IMR-90 (cell line): ENCODE measurements around the gene CHML. TPM values are rescaled to one million over a fixed set of nuclear protein-coding genes. Genes with fewer than 3 reads are reported as not detected.

ENCODE experiments used
- ATAC-seq: fragments of 200-7000 bp; cut with Tn5 transposase; 2 replicates; pipeline ENCODE4 v1.9.1; 2020; ENCODE audit warnings: low read depth, mild to moderate bottlenecking, moderate library complexity
- BruUV-seq: library from RNA; stranded (reverse); fragments of 400-500 nt; replicated peaks from 2 replicates; lab custom pipeline; 2021; lab: Mats Ljungman, UMichigan
- CTCF ChIA-PET: fragments of 300-600 bp; formaldehyde crosslinking; extraction: SDS; loops from one replicate; lab custom pipeline; 2021; ENCODE audit warnings: antibody characterized with exemption; lab: Yijun Ruan, JAX
- POLR2A ChIA-PET: fragments of 300-600 bp; sonication (Branson Sonifier 250); formaldehyde crosslinking; loops from one replicate; lab custom pipeline; 2022; ENCODE audit warnings: antibody characterized with exemption; ENCODE audit not compliant: unreplicated experiment; lab: Charles Lee
- DNase-seq: peaks from one replicate; pipeline ENCODE4 v3.0.0; 2013
- H2AFZ ChIP-seq: replicated peaks from 2 replicates; pipeline ENCODE3; 2013; ENCODE audit warnings: low read length, mild to moderate bottlenecking; ENCODE audit not compliant: poor library complexity
- H2AK5ac ChIP-seq: 2 replicates; pipeline ENCODE4 v1.6.1; 2013; ENCODE audit warnings: low read depth, low read length, inconsistent platforms
- H2AK9ac ChIP-seq: replicated peaks from 2 replicates; pipeline ENCODE3; 2013; ENCODE audit warnings: mild to moderate bottlenecking, low read depth, low read length, moderate library complexity; ENCODE audit not compliant: poor library complexity
- H2BK120ac ChIP-seq: 2 replicates; pipeline ENCODE4 v1.6.1; 2013; ENCODE audit warnings: low read depth, low read length, inconsistent platforms
- H2BK15ac ChIP-seq: 3 replicates; pipeline ENCODE4 v1.6.1; 2013; ENCODE audit warnings: low read depth, low read length, inconsistent platforms
- H2BK20ac ChIP-seq: 2 replicates; pipeline ENCODE4 v1.6.1; 2013; ENCODE audit warnings: low read depth, mild to moderate bottlenecking, inconsistent platforms, low read length, moderate library complexity
- H2BK5ac ChIP-seq: 2 replicates; pipeline ENCODE4 v1.6.1; 2013; ENCODE audit warnings: mild to moderate bottlenecking, low read depth, low read length, inconsistent platforms; ENCODE audit not compliant: poor library complexity, severe bottlenecking
- H3K14ac ChIP-seq: replicated peaks from 2 replicates; pipeline ENCODE4 v1.6.1; 2013; ENCODE audit warnings: low read depth, low read length, inconsistent platforms
- H3K18ac ChIP-seq: 2 replicates; pipeline ENCODE4 v1.6.1; 2013; ENCODE audit warnings: low read depth, low read length, control low read depth
- H3K23ac ChIP-seq: 2 replicates; pipeline ENCODE4 v1.6.1; 2013; ENCODE audit warnings: low read depth, low read length, inconsistent platforms
- H3K27ac ChIP-seq: 2 replicates; pipeline ENCODE4 v1.5.1; 2013; ENCODE audit warnings: mild to moderate bottlenecking, control low read depth, low read length; ENCODE audit not compliant: insufficient read depth
- H3K27me3 ChIP-seq: 2 replicates; pipeline ENCODE4 v1.6.1; 2013; ENCODE audit warnings: low read length; ENCODE audit not compliant: control insufficient read depth, insufficient read depth
- H3K36me3 ChIP-seq: 2 replicates; pipeline ENCODE4 v1.6.1; 2013; ENCODE audit warnings: low read length, mixed read lengths; ENCODE audit not compliant: control insufficient read depth, insufficient read depth
- H3K4ac ChIP-seq: 2 replicates; pipeline ENCODE4 v1.6.1; 2013; ENCODE audit warnings: low read depth, low read length, inconsistent platforms
- H3K4me1 ChIP-seq: 2 replicates; pipeline ENCODE4 v1.6.1; 2013; ENCODE audit warnings: low read length, mixed read lengths; ENCODE audit not compliant: control insufficient read depth, insufficient read depth
- H3K4me2 ChIP-seq: 2 replicates; pipeline ENCODE4 v1.6.1; 2013; ENCODE audit warnings: low read depth, mild to moderate bottlenecking, control low read depth, low read length, moderate library complexity
- H3K4me3 ChIP-seq: 2 replicates; pipeline ENCODE4 v1.5.1; 2013; ENCODE audit warnings: low read depth, mild to moderate bottlenecking, control low read depth, low read length, moderate library complexity; ENCODE audit not compliant: insufficient read depth
- H3K56ac ChIP-seq: 2 replicates; pipeline ENCODE4 v1.6.1; 2013; ENCODE audit warnings: low read length, inconsistent platforms; ENCODE audit not compliant: insufficient read depth; ENCODE audit errors: extremely low read depth
- H3K79me1 ChIP-seq, 2 experiments: 2 replicates each; pipeline ENCODE4 v1.6.1; 2013; ENCODE audit warnings: low read length in 2 of 2, inconsistent platforms in 1 of 2, low read depth in 1 of 2
- H3K9ac ChIP-seq: 2 replicates; pipeline ENCODE4 v1.6.1; 2013; ENCODE audit warnings: low read depth, low read length, control low read depth
- H3K9me1 ChIP-seq: 2 replicates; pipeline ENCODE4 v1.6.1; 2013; ENCODE audit warnings: low read length, inconsistent platforms; ENCODE audit not compliant: insufficient read depth
- H3K9me3 ChIP-seq: 2 replicates; pipeline ENCODE4 v1.6.1; 2013; ENCODE audit warnings: low read length; ENCODE audit not compliant: control insufficient read depth, insufficient read depth
- H4K20me1 ChIP-seq: 2 replicates; pipeline ENCODE4 v1.6.1; 2013; ENCODE audit warnings: low read length, inconsistent platforms; ENCODE audit not compliant: insufficient read depth
- H4K5ac ChIP-seq: 2 replicates; pipeline ENCODE4 v1.6.1; 2013; ENCODE audit warnings: mild to moderate bottlenecking, low read depth, low read length, control low read depth
- H4K8ac ChIP-seq, 2 experiments: 2 replicates each; pipeline ENCODE4 v1.6.1; 2013; ENCODE audit warnings: low read depth in 2 of 2, low read length in 2 of 2, control low read depth in 1 of 2, inconsistent platforms in 1 of 2
- H4K91ac ChIP-seq: 2 replicates; pipeline ENCODE4 v1.6.1; 2013; ENCODE audit warnings: low read depth, low read length, inconsistent platforms; ENCODE audit not compliant: insufficient read depth
- BHLHE40 ChIP-seq: fragments of 150-350 bp; IDR thresholded peaks from 2 replicates; pipeline ENCODE4 v1.6.1; 2016; ENCODE audit warnings: mild to moderate bottlenecking, low read depth, low read length
- CEBPB ChIP-seq: IDR thresholded peaks from 2 replicates; pipeline ENCODE4 v1.6.1; 2012; ENCODE audit warnings: low read depth, low read length, improper control_type of control experiment
- CHD1 ChIP-seq: IDR thresholded peaks from 2 replicates; pipeline ENCODE4 v1.6.1; 2012; ENCODE audit warnings: low read depth, low read length, improper control_type of control experiment
- CTCF ChIP-seq: conservative IDR thresholded peaks from 2 replicates; pipeline ENCODE4 v1.5.1; 2012; ENCODE audit warnings: mild to moderate bottlenecking, low read depth, low read length, improper control_type of control experiment
- FOS ChIP-seq: fragments of 150-350 bp; IDR thresholded peaks from 2 replicates; pipeline ENCODE4 v1.6.1; 2016; ENCODE audit warnings: low read depth, low read length
- MAZ ChIP-seq: IDR thresholded peaks from 2 replicates; pipeline ENCODE4 v1.6.1; 2012; ENCODE audit warnings: low read depth, mild to moderate bottlenecking, low read length, improper control_type of control experiment, moderate library complexity, borderline replicate concordance
- MXI1 ChIP-seq: IDR thresholded peaks from 2 replicates; pipeline ENCODE4 v1.6.1; 2012; ENCODE audit warnings: low read depth, mild to moderate bottlenecking, low read length, moderate library complexity, borderline replicate concordance
- NFE2L2 ChIP-seq: fragments of 150-350 bp; IDR thresholded peaks from 2 replicates; pipeline ENCODE4 v1.6.1; 2016; ENCODE audit warnings: low read depth, mild to moderate bottlenecking, low read length
- POLR2A ChIP-seq: IDR thresholded peaks from 2 replicates; pipeline ENCODE4 v1.6.1; 2012; ENCODE audit warnings: mild to moderate bottlenecking, low read depth, low read length
- RAD21 ChIP-seq: IDR thresholded peaks from 2 replicates; pipeline ENCODE4 v1.6.1; 2012; ENCODE audit warnings: low read length, improper control_type of control experiment
- RCOR1 ChIP-seq: IDR thresholded peaks from 2 replicates; pipeline ENCODE4 v1.6.1; 2012; ENCODE audit warnings: mild to moderate bottlenecking, low read length, improper control_type of control experiment; ENCODE audit not compliant: insufficient replicate concordance
- RFX5 ChIP-seq: IDR thresholded peaks from 2 replicates; pipeline ENCODE4 v1.8.0; 2012; ENCODE audit warnings: low read depth, mild to moderate bottlenecking, low read length, moderate library complexity
- SMC3 ChIP-seq: fragments of 150-350 bp; IDR thresholded peaks from 2 replicates; pipeline ENCODE4 v1.6.1; 2016; ENCODE audit warnings: low read depth, mild to moderate bottlenecking, antibody characterized with exemption, low read length, moderate library complexity
- USF2 ChIP-seq: fragments of 150-350 bp; IDR thresholded peaks from 2 replicates; pipeline ENCODE4 v1.6.1; 2017; ENCODE audit warnings: mild to moderate bottlenecking, antibody characterized with exemption, low read length, low read depth
- WGBS, 2 experiments: methylation state at CpG; one replicate each; pipeline versions ENCODE4 v1.1.5 to v1.1.7; 2013; ENCODE audit warnings: missing lambda C conversion rate in 2 of 2; ENCODE audit not compliant: insufficient read length in 1 of 2; ENCODE audit errors: extremely low coverage in 2 of 2; 5-methylcytosine and 5-hydroxymethylcytosine counted together
- dilution Hi-C: fragments of 300-500 bp; cut with HindIII; formaldehyde crosslinking; loops from one replicate; pipeline ENCODE4 v1.14.3; 2018; ENCODE audit warnings: low sequenced_read_pairs; ENCODE audit not compliant: unreplicated experiment
- in situ Hi-C: fragments of 300-500 bp; cut with MboI; formaldehyde crosslinking; loops from 3 replicates; pipeline ENCODE4 v1.14.3; 2019; ENCODE audit warnings: low sequenced_read_pairs, inconsistent platforms, mixed read lengths
- intact Hi-C: fragments of 100-400 bp; cut with micrococcal nuclease; formaldehyde crosslinking; loops from 2 replicates; pipeline ENCODE4 v1.10.0; 2022
- polyA plus RNA-seq, 3 experiments: library from polyadenylated mRNA; depleted of rRNA; stranded (reverse); fragments of >200 nt; gene quantifications; 2 replicates each; pipeline ENCODE4 v1.2.3, GENCODE V29; 2012; ENCODE audit warnings: low replicate concordance in 1 of 3
- total RNA-seq: library from RNA; depleted of rRNA; stranded (reverse); fragments of >200 nt; gene quantifications from 2 replicates; pipeline ENCODE4 v1.2.3, GENCODE V29; 2012

CHML gene
- total and polyA plus RNA-seq, 2 of the 4 experiments (the other 2 are of a cell fraction), result 5.3 to 25.6 TPM

- Histone ChIP-seq H3K9me3 (no peaks in the 10 kb centered on the region; the same call in 1 of the 2 replicates), H3K27ac (no peak overlapping the region), H4K20me1 (no peaks in the 10 kb centered on the region), H3K23ac (no peak overlapping the region), H3K4me1 (no peaks in the 10 kb centered on the region), H4K8ac (no peak overlapping the region), H2BK15ac (no peak overlapping the region), H2BK20ac (no peak overlapping the region), H3K27me3 (peaks cover 2% of the 10 kb centered on the region; the same call in 1 of the 2 replicates), H4K91ac (no peak overlapping the region), H3K4me2 (no peak overlapping the region), H2AK9ac (no peak overlapping the region), H3K36me3 (no peaks in the 10 kb centered on the region), H2AK5ac (no peak overlapping the region), H3K4me3 (no peak overlapping the region), H3K18ac (no peak overlapping the region), H2BK120ac (no peak overlapping the region), H4K5ac (no peak overlapping the region), H3K4ac (no peak overlapping the region), H3K79me1 (no peaks in the 10 kb centered on the region), H2BK5ac (no peak overlapping the region), H2AFZ (no peak overlapping the region), H3K9ac (no peak overlapping the region), H3K14ac (no peak overlapping the region), H3K56ac (no peak overlapping the region), H3K9me1 (no peaks in the 10 kb centered on the region)
- DNase-seq, result no peak
- in situ Hi-C loops (no loop called here), dilution Hi-C loops (no loop called here), intact Hi-C loops (no loop called here)
- ChIA-PET POLR2A (no interaction called here), CTCF (no interaction called here)
- no peak for ATAC-seq
- no peak for TF ChIP-seq RCOR1
- no peak for TF ChIP-seq POLR2A
- TF ChIP-seq FOS, result no peak
- no peak for TF ChIP-seq SMC3
- TF ChIP-seq BHLHE40, result no peak
- no peak for TF ChIP-seq RAD21
- TF ChIP-seq CTCF, result no peak
- no peak for TF ChIP-seq RFX5
- no peak for TF ChIP-seq MAZ
- no peak for TF ChIP-seq USF2
- TF ChIP-seq NFE2L2, result no peak
- no peak for TF ChIP-seq MXI1
- no peak for TF ChIP-seq CEBPB
- TF ChIP-seq CHD1, result no peak
- no TSS peak for BruUV-seq
- WGBS, 2 experiments, result no CpG with 5 or more reads among the region's 1 CpG
These were observed 7.5 kb upstream of the CHML start for GRCh38 chr1:241647658-241648057.
